HG03139 (cell line): ENCODE data around the gene NEK6.

Experiments
- ATAC-seq: cut with Tn5 transposase; IDR thresholded peaks from one replicate; pipeline ENCODE4 v1.9.1; 2021; ENCODE audit not compliant: unreplicated experiment

Gene NEK6

DNA sequence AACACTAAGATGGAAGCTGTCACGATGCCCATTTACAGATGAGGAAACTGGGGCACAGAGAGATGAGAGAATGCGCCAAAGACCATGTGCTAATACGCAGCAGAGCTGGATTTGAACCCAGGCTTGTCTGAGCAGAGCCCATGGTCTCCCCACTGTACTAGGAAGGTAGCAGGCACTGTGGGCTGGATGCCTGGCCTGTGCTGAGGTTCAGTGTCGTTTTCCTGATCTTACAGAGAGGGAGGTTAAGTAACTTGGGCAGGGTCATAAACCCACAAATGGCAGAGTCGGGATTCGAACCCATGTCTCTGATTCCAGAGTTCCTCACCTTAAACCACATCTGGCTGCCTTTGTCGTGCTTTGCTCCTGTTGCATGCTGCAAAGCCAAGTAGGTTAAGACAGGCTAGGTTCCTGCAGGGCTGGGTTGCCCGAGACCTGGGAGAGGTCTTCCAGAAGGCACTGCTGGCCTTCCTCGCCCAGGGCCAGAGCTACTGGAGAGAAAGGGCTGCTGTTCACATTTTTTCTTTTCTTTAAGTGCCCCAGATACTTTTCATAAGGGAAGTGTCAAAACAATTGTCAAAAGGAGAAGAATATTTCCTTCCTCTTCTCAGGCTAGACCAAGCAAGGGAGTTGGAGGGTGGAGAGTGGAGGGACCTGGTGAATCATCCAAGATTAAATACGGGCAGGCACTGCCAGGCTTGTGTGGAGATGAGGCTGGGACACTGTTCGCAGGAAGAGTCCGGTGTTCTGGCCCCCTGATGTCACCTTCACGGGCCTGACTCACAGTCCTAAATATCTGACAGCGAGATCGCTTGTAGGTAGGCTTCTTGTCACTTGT lies 3.2 kb downstream of the NEK6 start:
- ATAC-seq = no peak

DNA sequence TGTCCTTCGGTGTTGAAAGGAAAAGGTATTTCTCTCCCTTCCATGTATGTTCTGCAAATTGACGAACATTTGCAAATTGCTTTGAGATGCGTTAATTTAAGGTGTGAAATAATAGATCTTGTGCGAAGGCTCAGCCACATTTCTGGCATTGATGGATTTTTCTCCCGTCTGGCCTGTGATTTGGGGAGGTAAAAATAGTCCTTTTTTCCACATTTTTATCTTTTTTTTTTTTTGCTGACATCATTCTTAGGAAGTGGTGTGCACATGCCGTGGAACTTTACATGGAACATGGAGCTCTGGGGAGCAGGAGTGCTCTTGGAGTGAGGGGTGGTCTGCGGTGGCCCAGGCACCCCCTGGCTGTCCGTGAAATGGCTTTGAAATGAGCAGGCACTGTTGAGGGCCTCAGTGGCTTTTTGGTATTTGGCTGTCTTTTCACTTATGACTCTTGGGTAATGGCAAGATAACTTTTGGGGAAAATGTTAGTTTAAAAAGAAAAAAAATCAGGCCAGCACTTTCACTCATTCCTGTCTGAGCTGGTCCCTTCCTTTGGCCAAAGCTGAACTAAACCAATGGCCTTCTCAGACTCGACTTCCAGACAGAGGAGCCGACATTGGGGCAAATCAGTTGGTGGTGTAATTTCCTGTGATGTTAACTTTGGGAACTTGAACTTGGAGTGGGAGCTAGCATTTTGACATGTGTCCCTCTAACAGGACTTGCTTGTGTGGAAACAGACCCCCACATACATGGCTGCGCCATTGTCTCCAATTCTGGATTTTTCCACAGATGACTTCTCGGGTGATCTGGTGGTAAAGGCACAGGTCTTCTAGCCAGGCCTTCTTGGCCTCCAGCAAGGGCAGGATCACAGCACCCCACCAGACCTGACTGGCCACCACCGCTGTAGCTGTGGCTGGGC lies 4.2 kb downstream of the NEK6 start:
- no peak for ATAC-seq

DNA sequence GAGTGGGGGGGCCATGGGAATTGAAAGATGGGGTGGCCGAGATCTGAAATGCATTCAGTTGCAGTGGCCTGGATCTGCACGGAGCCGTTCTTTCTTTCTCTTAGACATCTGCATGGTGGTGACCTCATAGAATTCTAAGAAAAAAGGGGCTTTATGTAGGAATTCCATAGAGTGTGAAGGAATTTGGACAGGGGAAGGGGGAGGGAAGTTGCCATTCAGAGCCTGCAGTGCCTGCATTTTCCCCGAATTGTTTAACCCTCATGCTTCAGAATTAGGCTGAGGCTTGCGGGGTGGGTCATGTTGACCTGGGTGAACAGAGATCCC lies 4.9 kb downstream of the NEK6 start:
- ATAC-seq = no peak

DNA sequence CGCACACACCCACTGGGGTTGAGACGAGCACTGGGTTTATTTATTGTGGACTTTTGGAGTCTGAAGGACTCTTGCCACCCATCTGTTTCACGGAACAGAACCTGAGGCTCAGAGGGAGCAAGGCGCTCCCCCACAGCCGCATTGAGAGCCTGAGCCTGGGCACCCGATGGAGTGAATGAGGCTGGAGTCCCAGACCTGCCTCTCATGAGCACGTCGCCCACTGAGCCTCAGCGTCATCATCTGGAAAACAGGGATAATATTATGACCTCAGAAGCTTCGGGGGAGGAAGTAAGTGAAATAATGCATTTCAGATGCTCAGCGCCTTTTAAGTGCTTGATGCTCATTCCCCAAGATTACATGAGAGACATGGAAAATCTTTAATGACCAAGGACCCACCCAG lies 5.5 kb downstream of the NEK6 start:
- no peak for ATAC-seq

DNA sequence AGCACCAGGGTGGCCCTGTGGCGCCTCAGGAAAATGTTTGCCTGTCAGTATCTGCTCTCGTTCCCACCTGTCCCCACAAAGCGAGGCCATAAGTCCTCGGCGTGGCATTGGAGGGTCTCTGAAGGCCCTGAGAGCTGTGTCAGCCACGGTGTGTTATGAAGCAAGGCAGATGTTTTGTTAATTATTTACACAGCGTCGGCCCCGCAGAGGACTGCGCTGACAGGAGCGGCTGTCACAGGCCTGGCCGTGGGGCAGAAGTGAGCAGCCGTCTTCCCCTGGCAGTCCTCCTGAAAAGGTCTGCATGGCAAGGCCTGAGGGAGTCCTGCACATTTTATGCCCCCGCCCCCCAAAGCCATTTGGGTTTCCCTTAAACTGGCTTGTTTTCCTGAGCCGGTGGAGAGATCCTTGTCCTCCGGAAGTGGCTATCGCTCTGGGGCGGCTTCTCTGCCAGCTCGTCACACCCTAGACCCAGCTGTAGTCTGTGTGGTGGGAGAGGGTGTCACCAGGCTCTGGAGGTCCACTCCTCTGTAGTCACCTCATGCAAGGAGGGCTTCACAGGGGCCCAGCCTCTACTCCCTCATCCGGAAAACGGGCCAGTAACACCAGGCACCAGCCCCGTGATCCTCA lies 6.2 kb downstream of the NEK6 start:
- no peak for ATAC-seq

DNA sequence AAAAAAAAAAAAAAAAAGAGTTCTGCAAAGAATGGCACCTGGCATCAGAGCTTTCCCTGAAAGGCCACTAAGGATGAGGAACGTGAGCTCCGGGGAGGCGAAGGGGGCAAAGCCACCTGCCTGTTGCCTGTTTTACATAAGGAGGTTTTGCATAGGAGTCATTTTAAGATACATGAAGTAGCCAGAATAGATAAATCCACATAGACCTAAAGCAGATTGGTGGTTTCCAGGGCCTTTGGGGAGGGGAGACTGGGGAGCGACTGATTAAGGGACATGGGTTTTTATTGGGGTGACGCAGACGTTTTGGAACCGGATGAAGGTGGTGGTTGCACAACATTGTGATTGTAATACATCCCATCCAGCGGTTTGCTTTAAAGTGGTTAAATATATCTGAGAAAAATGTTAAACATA lies 7.1 kb downstream of the NEK6 start:
- no peak for ATAC-seq

DNA sequence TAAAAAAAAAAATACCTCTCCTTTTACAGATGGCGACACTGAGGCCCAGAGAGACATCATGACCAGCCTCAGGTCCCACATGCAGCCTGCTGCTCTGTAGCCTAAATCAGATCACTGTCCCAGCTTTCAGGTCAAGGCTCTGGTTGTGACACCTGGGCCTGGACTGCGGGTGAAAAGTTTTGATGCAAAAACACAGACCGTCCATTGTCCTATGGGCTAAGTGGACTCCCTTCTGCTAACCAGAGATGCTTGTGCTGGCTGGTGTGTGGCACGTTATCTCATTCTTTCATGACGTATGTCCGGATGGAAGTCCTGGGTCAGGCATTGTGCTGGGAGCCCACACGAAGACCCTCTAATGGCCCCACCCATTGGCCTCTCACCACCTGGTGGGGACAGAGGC lies 7.8 kb downstream of the NEK6 start:
- no peak for ATAC-seq

DNA sequence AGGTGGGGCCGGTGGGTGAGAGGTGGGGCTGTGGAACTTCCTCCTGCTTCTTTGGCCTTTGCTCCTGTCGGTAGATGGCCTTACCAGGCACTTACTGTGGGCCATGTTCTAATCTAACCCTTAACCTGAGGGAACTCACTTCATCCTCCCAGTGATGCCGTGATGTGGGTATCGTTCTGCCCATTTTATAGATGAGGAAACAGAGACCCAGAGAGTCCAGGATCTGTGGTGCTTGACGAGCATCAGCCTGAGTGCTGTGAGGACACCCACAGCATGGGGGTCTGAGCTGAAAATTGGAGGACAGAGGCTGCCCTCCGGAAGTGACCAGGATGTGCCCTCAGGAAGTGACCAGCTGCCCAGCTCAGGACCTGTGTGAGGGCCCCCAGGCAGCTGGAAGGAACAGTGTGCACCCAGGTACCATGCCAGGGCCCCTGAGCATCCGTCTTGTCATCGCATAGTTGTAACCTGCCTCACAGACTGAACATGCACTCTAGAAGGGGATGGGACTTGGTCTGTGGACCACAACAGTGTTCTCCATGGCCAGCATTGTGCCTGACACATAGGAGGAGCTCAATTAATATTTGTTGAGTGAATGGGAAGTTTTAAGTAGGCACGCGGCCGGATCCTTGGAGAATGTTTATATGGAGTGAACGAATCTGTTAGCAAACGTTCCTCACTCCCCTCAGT lies 8.5 kb downstream of the NEK6 start:
- no peak for ATAC-seq

DNA sequence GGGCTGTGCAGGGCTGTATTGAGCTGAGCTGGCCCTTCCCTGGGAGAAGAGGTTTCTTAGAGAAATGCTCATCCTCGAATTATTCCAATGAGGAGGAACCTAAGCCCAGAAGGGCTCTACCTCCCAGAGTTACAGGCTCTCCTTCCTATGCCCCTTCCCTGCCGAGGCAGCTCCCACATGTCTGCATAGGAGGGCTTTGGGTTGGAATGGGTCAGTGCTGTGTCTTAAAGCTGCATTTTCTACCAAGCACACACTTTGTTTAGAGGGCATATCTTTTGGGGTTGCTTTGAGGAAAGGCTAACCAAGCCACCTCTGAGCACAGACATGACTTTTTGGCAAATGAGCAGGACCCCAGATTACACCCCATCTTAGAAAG lies 9.1 kb downstream of the NEK6 start:
- ATAC-seq = no peak

DNA sequence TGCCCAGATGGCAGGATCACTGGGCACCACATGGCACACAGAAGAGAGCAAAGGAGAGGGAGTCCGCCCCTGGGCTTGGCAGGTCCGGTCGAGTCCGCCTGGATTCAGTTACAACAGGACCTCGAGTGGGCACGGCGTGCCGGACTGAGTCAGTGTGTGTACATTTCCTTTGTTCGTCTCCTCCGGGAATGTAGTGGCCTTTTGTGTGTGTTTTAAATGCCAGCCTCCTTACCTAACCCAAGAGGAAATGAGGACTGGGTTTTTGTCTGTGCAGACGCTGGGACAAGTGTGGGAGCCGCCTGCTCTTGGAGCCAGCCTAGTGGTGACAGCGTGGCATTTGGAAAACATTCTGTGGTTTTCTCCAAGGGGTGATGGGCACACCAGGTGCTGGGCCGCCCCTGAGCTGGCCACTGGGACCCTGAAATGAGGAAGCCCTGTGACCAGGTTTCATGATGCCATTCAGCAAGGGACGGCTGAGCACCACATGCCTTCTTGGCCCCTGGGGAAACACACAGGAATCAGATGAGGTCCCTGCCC lies 9.6 kb downstream of the NEK6 start:
- ATAC-seq = no peak

DNA sequence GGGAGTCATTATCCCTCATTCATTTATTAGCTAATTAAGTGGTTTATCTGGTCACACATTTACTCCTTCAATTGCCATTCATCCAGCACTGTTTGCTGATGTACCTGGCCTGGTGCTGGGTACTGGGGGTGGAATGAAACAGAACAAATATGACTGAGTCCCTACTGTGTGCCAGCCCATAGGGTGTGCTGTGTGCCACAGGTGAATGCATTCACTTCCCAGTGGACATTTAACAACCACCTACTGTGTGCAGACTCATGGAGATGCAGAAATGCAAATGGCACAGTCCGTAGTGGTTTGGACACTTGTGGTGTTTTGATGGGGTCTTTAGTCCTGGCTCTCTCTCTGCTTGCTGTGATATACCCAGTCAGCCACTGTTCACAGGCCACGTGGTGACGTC lies 10.5 kb downstream of the NEK6 start:
- ATAC-seq = no peak

DNA sequence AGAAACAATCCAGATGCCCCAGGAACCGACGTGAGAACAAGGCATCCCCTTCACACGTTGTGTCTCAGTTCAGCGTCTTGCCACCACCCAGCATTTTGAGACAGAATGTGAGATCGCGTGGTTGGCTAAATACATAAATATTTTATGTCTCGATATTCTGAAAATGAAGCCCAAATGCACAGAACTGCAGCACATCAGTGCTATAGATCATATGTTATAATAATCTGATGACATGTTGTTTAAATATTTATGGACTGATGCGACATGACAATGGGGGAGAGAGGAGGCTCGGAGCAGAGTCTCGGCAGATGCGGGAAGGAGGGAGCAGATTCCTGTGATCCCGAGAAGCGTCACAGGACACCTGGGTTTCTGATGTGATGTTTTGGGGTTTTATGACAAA lies 10.9 kb downstream of the NEK6 start:
- ATAC-seq = no peak

DNA sequence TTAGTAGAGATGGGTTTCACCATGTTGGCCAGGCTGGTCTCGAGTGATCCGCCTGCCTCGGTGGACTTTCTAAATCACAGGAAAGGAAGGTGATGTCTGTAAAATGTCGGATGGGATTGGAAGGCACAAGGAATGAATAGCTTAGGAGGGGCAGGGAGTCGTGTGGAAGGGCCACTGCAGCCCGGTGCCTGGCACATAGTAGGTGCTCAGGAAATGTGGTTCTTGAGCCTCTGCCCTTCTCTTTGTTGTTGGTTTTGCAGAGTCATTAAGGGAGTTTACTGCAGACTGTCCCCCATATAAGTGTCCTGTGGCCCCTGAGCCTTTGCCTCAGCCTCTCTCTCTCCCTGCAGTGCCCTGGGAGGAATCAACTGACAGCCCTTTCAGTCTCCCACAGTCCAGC lies 11.8 kb downstream of the NEK6 start:
- ATAC-seq = no peak

DNA sequence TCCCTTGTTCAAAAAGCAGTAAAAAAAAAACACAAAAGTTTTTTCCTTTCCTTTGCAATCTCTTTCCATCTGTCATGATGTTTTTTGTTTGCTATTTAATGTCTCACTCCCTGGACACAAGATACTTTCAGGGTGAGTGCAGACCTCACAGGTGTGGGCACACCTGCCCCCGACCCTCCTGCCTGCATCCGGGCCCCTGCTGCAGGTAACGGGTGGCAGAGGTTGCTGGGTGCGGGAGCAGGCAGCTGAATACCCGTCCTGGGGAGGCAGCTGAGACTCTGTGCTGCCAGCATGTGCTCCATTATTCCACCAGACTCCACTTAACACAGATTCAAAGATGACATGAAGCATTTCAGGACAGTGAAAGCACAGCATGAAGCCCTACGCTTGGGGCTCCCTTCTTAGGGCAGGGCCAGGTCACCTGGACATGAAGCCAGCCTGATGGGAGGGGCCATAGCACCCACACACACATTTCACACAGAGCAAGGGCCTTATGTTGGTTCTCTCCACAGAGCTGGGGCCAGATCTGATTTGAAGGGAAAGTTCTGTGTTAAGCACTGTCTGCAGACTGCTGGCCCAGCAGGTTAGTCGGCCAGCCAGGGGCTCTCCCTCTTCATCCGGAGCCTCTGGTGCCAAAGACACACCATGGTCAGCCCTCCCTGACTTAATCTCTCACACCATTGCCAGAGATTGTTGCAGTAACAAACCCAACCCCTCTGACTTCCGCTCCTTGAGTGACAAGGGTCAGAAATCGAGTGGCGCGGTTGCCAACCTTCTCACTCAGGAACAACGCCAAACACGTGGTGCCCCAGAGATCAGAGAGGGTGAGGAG lies 13.0 kb downstream of the NEK6 start:
- ATAC-seq = no peak

DNA sequence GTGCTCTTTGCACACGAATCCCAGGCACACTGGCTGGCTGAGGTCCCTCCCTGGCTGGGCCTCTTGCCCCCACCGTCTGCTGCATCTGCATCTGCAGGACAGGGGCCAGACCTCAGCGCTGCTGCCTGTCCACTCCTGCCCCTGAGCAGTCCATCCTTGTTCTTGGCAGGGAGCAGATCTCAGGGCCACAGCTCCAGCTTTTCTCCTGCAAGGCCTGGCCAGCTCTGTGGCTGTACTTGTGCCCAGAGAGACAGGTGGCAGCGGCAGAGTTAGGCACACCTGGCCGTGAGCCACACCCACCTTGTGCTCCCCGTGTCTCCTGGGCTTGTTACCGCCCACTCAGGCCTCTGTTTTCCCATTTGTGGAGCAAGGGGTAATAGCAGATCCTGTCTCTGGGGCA lies 13.9 kb downstream of the NEK6 start:
- ATAC-seq = no peak

DNA sequence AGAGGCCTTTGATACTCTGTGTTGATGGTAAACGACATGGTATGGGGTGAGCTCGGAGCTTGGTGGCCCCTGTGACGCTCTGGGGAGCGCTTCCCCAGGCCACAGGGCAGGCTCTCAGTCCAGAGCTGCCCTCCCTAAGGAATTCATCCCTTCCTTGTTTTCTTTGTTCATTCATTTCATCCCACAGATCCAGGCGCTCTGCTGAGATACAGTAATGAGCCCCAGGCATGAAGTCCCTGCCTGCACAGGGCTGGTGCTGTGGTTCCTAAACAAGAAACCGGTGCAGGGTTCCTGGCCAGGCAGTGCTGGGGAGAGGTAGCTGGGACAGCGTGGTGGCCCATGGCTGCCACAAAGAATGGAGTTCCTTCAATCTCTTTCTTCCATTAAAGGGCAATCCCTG lies 14.4 kb downstream of the NEK6 start:
- no peak for ATAC-seq

DNA sequence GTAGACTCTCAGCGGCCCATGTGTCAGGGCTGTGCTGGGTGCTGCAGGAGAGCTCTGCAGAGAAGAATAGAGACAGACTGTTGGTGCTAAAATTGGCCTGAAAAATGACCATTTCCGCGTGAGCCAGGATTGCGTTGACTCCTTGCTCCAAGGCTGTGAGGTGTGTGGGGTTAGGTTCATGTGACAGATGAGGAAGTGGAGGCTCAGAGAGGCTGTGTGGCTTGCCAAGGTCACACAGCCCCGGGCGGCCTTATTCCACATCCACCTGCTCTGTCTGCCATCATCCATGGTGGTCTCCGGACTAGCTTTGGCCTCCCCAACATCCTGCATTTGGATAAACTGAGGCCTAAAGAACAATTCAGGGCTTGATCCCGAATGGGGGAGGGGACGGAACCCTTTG lies 15.2 kb downstream of the NEK6 start:
- ATAC-seq = no peak

DNA sequence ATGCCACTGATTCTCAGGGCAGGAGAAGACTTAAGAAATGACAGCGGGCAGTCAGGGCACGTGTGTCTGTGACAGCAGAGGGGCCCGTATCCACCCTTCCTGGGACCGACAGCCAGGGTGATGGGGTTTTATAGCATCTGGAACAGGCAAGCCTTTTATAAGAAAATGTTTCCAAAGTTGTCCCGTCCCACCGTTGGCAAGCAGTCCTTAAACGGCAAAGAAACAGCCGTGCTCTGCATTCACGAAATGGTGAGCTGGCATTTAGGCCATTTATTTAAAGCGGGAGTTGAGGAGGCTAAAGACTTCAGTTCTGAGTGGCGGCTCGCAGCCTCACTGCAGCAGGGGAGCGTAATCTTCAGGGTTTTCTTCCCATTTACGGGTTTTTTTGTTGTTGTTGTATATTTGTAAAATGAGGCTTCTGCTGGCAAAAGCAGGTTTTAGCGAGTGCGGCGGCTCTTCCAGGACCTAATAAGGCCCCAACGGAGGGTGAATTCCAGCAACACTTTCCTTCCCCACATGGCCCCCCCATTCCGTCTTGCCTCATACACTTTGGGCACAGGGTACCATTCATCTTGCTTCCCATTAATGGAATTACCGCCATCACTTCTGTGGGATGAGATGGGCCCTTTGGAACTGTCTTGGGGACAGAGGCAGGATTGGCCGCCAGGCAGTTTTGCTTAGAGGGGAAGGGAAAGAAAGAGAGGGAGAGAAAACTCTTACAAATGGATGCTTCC lies 15.8 kb downstream of the NEK6 start:
- ATAC-seq = no peak

DNA sequence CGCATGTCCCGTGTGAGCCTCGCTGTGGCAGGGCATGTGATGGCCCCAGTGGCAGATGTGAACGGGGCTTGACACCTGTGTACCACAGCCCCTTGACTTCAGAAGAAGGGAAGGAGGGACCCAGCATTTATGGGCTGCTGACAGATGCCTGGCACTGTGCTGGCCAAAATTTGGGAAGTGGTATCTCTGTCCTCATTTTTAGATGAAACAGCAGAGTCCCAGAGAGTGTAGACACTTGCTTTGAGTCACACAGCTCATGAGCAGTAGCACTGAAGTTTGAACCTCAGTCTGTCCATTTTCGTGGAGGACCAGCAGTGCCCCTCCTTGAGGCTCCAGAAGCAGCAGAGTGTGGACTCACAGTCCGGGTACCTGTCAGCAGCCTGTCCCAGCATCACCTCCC lies 16.5 kb downstream of the NEK6 start:
- no peak for ATAC-seq

DNA sequence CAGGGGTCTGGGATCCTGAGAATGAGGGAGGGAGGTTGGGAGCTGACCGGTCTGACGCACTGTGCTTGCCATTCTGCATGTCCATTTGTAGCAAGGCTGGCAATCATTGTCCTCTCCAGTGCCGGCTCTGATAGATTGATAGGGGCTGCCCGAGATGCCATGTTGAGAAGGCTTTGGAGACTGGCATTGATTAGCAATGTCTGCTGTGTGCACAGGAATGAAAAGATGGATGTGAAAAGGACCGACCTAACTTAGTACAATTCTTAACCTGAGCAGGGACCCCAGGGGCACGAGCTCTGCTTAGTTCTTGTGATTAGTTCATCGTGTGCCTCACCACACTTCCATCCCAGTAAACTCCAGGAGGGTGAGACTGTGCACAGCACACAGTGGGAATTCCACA lies 17.0 kb downstream of the NEK6 start:
- ATAC-seq = no peak
